Stimulated activated naive CD8-positive, alpha-beta T cell treated with anti-CD3 and anti-CD28 coated beads, Interleukin-15, Interleukin-2, amounts not matched to agents 100 ng/mL and 50 ng/mL, for 24 hours (primary cell): ENCODE results near the gene MVK.

Experiments
- H3K27ac Mint-ChIP-seq: one replicate; pipeline ENCODE4 v1.8.0; 2021; ENCODE audit warnings: mild to moderate bottlenecking, mixed read lengths
- H3K27me3 Mint-ChIP-seq: one replicate; pipeline ENCODE4 v1.8.0; 2021; ENCODE audit warnings: mixed read lengths
- H3K36me3 Mint-ChIP-seq: one replicate; pipeline ENCODE4 v1.8.0; 2021; ENCODE audit warnings: low read depth, mixed read lengths
- H3K4me1 Mint-ChIP-seq: one replicate; pipeline ENCODE4 v1.8.0; 2021; ENCODE audit warnings: low read depth, mixed read lengths
- H3K4me3 Mint-ChIP-seq: one replicate; pipeline ENCODE4 v1.8.0; 2021; ENCODE audit warnings: mild to moderate bottlenecking, mixed read lengths
- H3K9me3 Mint-ChIP-seq: one replicate; pipeline ENCODE4 v1.8.0; 2021; ENCODE audit warnings: mixed read lengths

MVK gene

DNA sequence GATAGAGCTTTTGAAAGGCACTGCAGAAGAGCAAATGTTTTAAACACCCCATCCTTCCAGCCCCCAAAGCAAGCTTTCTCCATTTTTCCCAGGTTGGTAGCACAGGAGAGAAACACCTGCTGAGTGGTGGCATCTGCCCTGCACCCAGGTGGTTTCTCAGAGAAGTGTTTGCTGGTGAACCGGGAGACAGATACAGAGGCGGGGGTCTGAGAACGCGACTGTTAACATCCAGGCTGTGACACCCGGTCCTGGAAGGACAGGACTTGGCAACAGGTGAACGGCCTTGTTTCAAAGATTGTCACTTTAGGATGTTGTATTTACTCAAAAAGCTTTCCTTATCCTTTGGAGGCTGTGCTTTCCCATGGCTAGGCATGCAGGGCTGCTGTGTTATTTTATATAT is 18.8 kb upstream of the MVK start:
- no peaks in the 10 kb centered on the region for H3K9me3 Mint-ChIP-seq
- no peak overlapping the region for H3K4me3 Mint-ChIP-seq
- no peak overlapping the region for H3K27ac Mint-ChIP-seq
- H3K27me3 Mint-ChIP-seq = peaks cover 3% of the 10 kb centered on the region
- H3K4me1 Mint-ChIP-seq = no peaks in the 10 kb centered on the region
- H3K36me3 Mint-ChIP-seq = no peaks in the 10 kb centered on the region

GRCh38 chr12:109555431-109556315 is 17.9 kb upstream of the MVK start:
- H3K4me3 Mint-ChIP-seq = no peak overlapping the region
- no peaks in the 10 kb centered on the region for H3K4me1 Mint-ChIP-seq
- no peaks in the 10 kb centered on the region for H3K27me3 Mint-ChIP-seq
- H3K27ac Mint-ChIP-seq = no peak overlapping the region
- H3K36me3 Mint-ChIP-seq = no peaks in the 10 kb centered on the region
- no peaks in the 10 kb centered on the region for H3K9me3 Mint-ChIP-seq

GRCh38 chr12:109557200-109557599 is 16.4 kb upstream of the MVK start:
- Mint-ChIP-seq H3K4me3 (no peak overlapping the region), H3K27ac (no peak overlapping the region)

DNA sequence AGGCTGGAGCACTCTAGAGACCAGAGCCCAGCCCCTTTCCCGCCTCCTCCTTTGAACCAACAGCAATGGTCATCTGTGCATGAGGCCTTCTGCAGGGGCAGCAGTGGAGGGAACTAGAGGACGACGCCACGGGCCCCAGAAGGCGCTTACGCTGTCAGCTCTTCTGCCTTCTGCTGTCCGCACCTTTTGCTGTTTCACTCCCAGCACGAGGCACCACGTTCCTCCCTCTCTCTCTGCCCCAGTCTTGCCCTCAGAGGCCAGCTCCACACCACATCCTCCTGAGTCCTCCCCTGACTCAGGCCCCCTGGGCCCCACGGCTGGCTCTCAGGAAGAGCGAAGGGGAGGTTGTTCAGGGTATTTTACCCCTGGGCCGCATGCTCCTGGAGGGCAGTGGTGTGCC is 15.8 kb upstream of the MVK start:
- Mint-ChIP-seq H3K27ac (no peak overlapping the region), H3K9me3 (peaks cover 8% of the 10 kb centered on the region), H3K4me3 (no peak overlapping the region), H3K27me3 (no peaks in the 10 kb centered on the region), H3K36me3 (peaks cover 14% of the 10 kb centered on the region), H3K4me1 (no peaks in the 10 kb centered on the region)

More at GRCh38 chr12:109557200-109557599, 16.4 kb upstream of the MVK start:
- peaks cover 4% of the 10 kb centered on the region for H3K9me3 Mint-ChIP-seq
- peaks cover 8% of the 10 kb centered on the region for H3K36me3 Mint-ChIP-seq
- H3K27me3 Mint-ChIP-seq = no peaks in the 10 kb centered on the region
- H3K4me1 Mint-ChIP-seq = no peaks in the 10 kb centered on the region

- Mint-ChIP-seq H3K36me3 (peaks cover 19% of the 10 kb centered on the region), H3K27ac (no peak overlapping the region), H3K4me3 (no peak overlapping the region)
Measured at GRCh38 chr12:109558374-109559199, 15.0 kb upstream of the MVK start.

GRCh38 chr12:109559200-109559505 is 14.4 kb upstream of the MVK start:
- no peak overlapping the region for H3K27ac Mint-ChIP-seq
- peaks cover 8% of the 10 kb centered on the region for H3K9me3 Mint-ChIP-seq
- peaks cover 19% of the 10 kb centered on the region for H3K36me3 Mint-ChIP-seq
- no peaks in the 10 kb centered on the region for H3K27me3 Mint-ChIP-seq
- H3K4me1 Mint-ChIP-seq = no peaks in the 10 kb centered on the region
- H3K4me3 Mint-ChIP-seq = no peak overlapping the region

More at GRCh38 chr12:109558374-109559199, 15.0 kb upstream of the MVK start:
- no peaks in the 10 kb centered on the region for H3K4me1 Mint-ChIP-seq
- H3K9me3 Mint-ChIP-seq = peaks cover 8% of the 10 kb centered on the region
- H3K27me3 Mint-ChIP-seq = no peaks in the 10 kb centered on the region

- H3K9me3 Mint-ChIP-seq = peaks cover 8% of the 10 kb centered on the region
- no peak overlapping the region for H3K4me3 Mint-ChIP-seq
- no peak overlapping the region for H3K27ac Mint-ChIP-seq
- no peaks in the 10 kb centered on the region for H3K27me3 Mint-ChIP-seq
- H3K4me1 Mint-ChIP-seq = no peaks in the 10 kb centered on the region
- peaks cover 21% of the 10 kb centered on the region for H3K36me3 Mint-ChIP-seq
Measured at GRCh38 chr12:109559601-109560000, 14.0 kb upstream of the MVK start.

DNA sequence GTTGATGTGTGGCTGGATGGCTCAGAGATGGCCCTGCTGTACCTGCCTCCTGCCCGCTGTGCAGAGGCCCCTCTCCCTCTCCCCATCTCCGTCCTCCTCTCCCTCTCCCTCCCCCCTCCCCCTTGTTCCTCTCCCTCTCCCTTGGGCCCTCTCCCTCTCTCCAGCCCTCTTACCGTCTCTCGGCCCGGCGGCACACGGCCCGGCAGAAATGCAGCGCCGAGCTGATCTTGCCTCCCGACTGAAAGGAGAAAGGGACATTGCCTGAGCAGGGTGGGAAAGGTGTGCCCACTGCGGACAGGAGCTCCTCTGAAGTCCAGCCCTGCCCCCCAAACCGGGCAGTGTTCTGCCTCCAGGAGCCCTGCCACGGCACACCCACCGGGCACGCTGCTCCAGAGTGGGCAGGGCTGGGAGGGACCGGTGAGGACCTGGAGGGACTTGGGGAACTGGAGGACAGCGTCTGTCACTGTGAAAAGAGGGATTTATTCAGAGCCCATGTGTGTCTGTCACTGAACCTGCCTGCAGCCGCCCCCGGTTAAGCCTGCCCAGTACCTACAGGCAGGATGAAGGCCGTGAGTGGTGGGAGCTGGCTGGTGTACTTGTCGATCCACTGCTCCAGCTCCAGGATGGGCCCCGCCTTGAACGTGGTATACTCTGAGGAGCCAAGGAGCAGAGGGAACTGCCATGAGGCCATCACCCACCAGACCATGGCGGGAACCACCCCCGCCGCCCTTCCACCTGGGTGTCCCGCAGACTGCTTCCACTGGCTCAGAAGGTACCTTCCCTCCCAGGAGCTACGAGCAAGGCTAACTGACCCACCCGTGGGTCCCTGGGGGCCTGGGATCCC is 12.5 kb upstream of the MVK start:
- H3K9me3 Mint-ChIP-seq = peaks cover 8% of the 10 kb centered on the region
- H3K36me3 Mint-ChIP-seq = peaks cover 26% of the 10 kb centered on the region
- H3K27ac Mint-ChIP-seq = no peak overlapping the region
- H3K4me3 Mint-ChIP-seq = no peak overlapping the region
- H3K4me1 Mint-ChIP-seq = no peaks in the 10 kb centered on the region
- H3K27me3 Mint-ChIP-seq = no peaks in the 10 kb centered on the region

GRCh38 chr12:109561711-109562030 is 11.9 kb upstream of the MVK start:
- Mint-ChIP-seq H3K4me1 (no peaks in the 10 kb centered on the region), H3K9me3 (peaks cover 8% of the 10 kb centered on the region), H3K27ac (no peak overlapping the region), H3K36me3 (peaks cover 32% of the 10 kb centered on the region), H3K27me3 (no peaks in the 10 kb centered on the region), H3K4me3 (no peak overlapping the region)

- Mint-ChIP-seq H3K4me1 (no peaks in the 10 kb centered on the region), H3K36me3 (peaks cover 41% of the 10 kb centered on the region), H3K27ac (no peak overlapping the region), H3K9me3 (peaks cover 8% of the 10 kb centered on the region), H3K27me3 (no peaks in the 10 kb centered on the region), H3K4me3 (no peak overlapping the region)
Measured at GRCh38 chr12:109562871-109563270, 10.7 kb upstream of the MVK start.

- H3K27me3 Mint-ChIP-seq = no peaks in the 10 kb centered on the region
- H3K9me3 Mint-ChIP-seq = peaks cover 8% of the 10 kb centered on the region
- H3K4me1 Mint-ChIP-seq = no peaks in the 10 kb centered on the region
- H3K4me3 Mint-ChIP-seq = no peak overlapping the region
- H3K36me3 Mint-ChIP-seq = peaks cover 47% of the 10 kb centered on the region
- H3K27ac Mint-ChIP-seq = no peak overlapping the region
Measured at GRCh38 chr12:109563291-109564284, 10.0 kb upstream of the MVK start.

DNA sequence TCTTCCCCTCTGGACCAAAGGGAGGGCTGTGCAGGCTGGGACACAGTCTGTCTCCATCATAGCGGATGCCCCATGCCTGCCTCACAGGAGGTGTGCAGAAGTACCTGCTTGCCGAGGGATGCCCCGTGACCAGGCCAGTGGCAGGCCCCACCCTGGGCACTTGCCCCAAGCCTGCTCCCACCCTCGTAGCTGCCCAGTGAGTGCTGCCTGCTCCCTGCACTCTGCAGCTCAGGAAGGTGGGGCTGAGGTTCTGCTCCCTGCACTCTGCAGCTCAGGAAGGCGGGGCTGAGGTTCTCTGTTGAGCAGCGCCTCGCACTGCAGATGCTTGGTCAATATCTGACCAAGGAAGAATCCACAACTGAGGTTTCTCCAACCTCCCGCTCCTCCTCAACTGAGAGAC is 7.2 kb upstream of the MVK start:
- Mint-ChIP-seq H3K4me1 (no peaks in the 10 kb centered on the region), H3K27me3 (no peaks in the 10 kb centered on the region), H3K27ac (no peak overlapping the region), H3K36me3 (peaks cover 50% of the 10 kb centered on the region), H3K4me3 (no peak overlapping the region), H3K9me3 (peaks cover 8% of the 10 kb centered on the region)

DNA sequence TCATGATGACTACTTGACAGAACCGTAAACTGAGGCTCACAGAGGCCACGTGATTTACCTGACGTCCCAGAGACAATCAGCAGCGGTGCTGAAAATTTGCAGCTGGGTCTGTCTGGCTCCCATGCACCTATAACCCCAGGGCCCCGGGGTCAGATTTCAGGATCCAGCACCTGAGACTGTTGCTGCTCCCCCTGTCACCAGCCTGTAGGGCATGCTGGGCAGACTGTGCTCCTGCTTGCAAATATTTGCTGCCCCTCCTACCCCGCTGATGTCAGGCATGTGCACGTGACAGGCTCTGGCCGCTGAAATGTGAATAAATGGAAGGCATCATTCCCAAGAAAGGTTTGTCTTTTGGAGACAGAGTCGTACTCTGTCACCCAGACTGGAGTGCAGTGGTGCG is 6.3 kb upstream of the MVK start:
- Mint-ChIP-seq H3K36me3 (peaks cover 41% of the 10 kb centered on the region), H3K27me3 (no peaks in the 10 kb centered on the region), H3K4me3 (no peak overlapping the region), H3K9me3 (peaks cover 2% of the 10 kb centered on the region), H3K4me1 (peaks cover 4% of the 10 kb centered on the region), H3K27ac (no peak overlapping the region)

- Mint-ChIP-seq H3K27me3 (no peaks in the 10 kb centered on the region), H3K9me3 (no peaks in the 10 kb centered on the region), H3K27ac (no peak overlapping the region), H3K4me1 (peaks cover 10% of the 10 kb centered on the region), H3K4me3 (no peak overlapping the region), H3K36me3 (peaks cover 35% of the 10 kb centered on the region)
Measured at GRCh38 chr12:109567967-109568366, 5.6 kb upstream of the MVK start.
